Measurements from ENCODE around the gene LCP1. TPM values are rescaled to one million over a fixed set of nuclear protein-coding genes. Genes with fewer than 3 reads are reported as not detected.

LCP1 gene
- total RNA-seq, 1 donor from 2014 or later = 8.4 TPM

DNA sequence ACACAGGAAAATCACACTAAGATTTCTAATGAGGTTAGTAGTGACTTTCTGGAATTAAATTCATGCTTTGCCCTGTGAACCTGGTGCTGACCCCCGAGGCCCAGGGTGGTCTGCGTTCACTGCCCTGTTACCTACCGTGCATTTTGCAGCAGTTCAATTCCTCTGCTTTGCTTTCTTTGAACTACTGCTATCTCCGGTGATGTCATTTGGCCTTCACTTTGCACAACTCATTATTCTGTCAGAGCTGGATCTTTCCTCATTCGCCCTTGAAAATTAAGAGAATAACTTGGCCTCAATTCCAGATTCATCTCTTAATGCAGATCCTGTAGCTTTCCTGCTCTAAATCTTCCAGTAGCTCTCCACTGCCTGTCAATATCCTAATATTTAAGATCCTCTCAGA lies 21.0 kb upstream of the LCP1 start:
- Mint-ChIP-seq H3K4me3 (ENCODE audit: unreplicated experiment) (no peak overlapping the region), H3K27me3 (ENCODE audit: low read depth, unreplicated experiment) (no peaks in the 10 kb centered on the region), H3K27ac (ENCODE audit: unreplicated experiment) (no peak overlapping the region), H3K9me3 (ENCODE audit: unreplicated experiment) (peaks cover 1% of the 10 kb centered on the region), H3K4me1 (ENCODE audit: low read depth, unreplicated experiment) (peaks cover 4% of the 10 kb centered on the region), H3K36me3 (ENCODE audit: low read depth, unreplicated experiment) (no peaks in the 10 kb centered on the region)
- no peaks in the 10 kb centered on the region for H4K20me1 ChIP-seq (ENCODE audit: insufficient read depth, low read length)
- no peaks in the 10 kb centered on the region for H3K79me2 ChIP-seq (ENCODE audit: insufficient read depth, low read length)
- H3K36me3 ChIP-seq (ENCODE audit: insufficient read depth, low read length) = no peaks in the 10 kb centered on the region
- no peaks in the 10 kb centered on the region for H3K9me3 ChIP-seq (ENCODE audit: insufficient read depth, low read depth, low read length)
- FAIRE-seq = no peak
- H3K4me2 ChIP-seq (ENCODE audit: low read length) = no peak overlapping the region
- H3K4me1 ChIP-seq (ENCODE audit: insufficient read depth, low read length) = no peaks in the 10 kb centered on the region
- H3K27me3 ChIP-seq (ENCODE audit: insufficient read depth, low read length) = no peaks in the 10 kb centered on the region
- no peak overlapping the region for H3K9ac ChIP-seq (ENCODE audit: low read length)
- H3K4me3 ChIP-seq (ENCODE audit: insufficient read depth, low read depth, low read length) = no peak overlapping the region
- H2AFZ ChIP-seq (ENCODE audit: low read depth, low read length) = no peak overlapping the region
- DNase-seq (ENCODE audit: low read depth) = no peak
- no peak for TF ChIP-seq EZH2 (IDR thresholded peaks at IDR 0.05; ENCODE audit: insufficient read depth, low read length)
- TF ChIP-seq, protein P1, sequence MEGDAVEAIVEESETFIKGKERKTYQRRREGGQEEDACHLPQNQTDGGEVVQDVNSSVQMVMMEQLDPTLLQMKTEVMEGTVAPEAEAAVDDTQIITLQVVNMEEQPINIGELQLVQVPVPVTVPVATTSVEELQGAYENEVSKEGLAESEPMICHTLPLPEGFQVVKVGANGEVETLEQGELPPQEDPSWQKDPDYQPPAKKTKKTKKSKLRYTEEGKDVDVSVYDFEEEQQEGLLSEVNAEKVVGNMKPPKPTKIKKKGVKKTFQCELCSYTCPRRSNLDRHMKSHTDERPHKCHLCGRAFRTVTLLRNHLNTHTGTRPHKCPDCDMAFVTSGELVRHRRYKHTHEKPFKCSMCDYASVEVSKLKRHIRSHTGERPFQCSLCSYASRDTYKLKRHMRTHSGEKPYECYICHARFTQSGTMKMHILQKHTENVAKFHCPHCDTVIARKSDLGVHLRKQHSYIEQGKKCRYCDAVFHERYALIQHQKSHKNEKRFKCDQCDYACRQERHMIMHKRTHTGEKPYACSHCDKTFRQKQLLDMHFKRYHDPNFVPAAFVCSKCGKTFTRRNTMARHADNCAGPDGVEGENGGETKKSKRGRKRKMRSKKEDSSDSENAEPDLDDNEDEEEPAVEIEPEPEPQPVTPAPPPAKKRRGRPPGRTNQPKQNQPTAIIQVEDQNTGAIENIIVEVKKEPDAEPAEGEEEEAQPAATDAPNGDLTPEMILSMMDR (IDR thresholded peaks at IDR 0.05; ENCODE audit: insufficient read depth, low read depth, low read length) = no peak
- no peak overlapping the region for H3K27ac ChIP-seq (ENCODE audit: low read depth, low read length)

DNA sequence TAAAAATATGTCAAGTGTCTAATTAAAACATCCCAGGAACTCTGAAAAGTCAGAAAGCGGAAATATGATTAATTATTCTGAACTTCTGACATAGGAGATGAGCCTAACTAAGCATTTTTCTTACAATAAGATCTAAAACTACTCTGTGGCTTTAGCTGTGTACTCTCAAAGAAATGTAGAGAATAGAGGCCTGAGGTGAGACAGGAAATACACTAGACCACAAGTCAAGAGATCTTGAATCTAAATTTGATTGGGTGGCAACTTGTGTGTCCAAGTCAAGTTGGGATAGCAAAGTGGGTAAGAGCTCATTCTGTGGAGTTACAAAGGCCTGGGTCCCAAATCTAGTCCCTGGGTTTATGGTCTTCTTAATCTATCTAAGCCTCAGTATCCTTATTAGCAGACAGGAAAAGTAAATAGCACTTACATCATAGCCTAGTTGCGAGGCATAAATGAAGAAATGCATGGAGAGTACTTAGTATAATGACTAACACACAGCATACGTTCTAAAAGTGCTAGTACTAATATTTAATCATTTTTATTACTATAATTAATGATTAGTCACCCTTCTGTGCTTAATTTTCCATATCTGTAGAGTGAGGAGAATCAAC lies 20.3 kb upstream of the LCP1 start:
- Histone ChIP-seq H3K4me3 (ENCODE audit: insufficient read depth, low read depth, low read length) (no peak overlapping the region), H3K4me2 (ENCODE audit: low read length) (no peak overlapping the region), H3K9me3 (ENCODE audit: insufficient read depth, low read depth, low read length) (no peaks in the 10 kb centered on the region), H3K27me3 (ENCODE audit: insufficient read depth, low read length) (no peaks in the 10 kb centered on the region), H3K27ac (ENCODE audit: low read depth, low read length) (no peak overlapping the region), H3K9ac (ENCODE audit: low read length) (no peak overlapping the region), H3K4me1 (ENCODE audit: insufficient read depth, low read length) (no peaks in the 10 kb centered on the region), H3K79me2 (ENCODE audit: insufficient read depth, low read length) (no peaks in the 10 kb centered on the region), H3K36me3 (ENCODE audit: insufficient read depth, low read length) (no peaks in the 10 kb centered on the region), H4K20me1 (ENCODE audit: insufficient read depth, low read length) (no peaks in the 10 kb centered on the region), H2AFZ (ENCODE audit: low read depth, low read length) (no peak overlapping the region)
- Mint-ChIP-seq H3K9me3 (ENCODE audit: unreplicated experiment) (peaks cover 1% of the 10 kb centered on the region), H3K27ac (ENCODE audit: unreplicated experiment) (no peak overlapping the region), H3K4me3 (ENCODE audit: unreplicated experiment) (no peak overlapping the region), H3K4me1 (ENCODE audit: low read depth, unreplicated experiment) (peaks cover 4% of the 10 kb centered on the region), H3K36me3 (ENCODE audit: low read depth, unreplicated experiment) (no peaks in the 10 kb centered on the region), H3K27me3 (ENCODE audit: low read depth, unreplicated experiment) (no peaks in the 10 kb centered on the region)
- FAIRE-seq (no peak), DNase-seq (ENCODE audit: low read depth) (no peak)
- TF ChIP-seq, protein P1 (IDR thresholded peaks at IDR 0.05; ENCODE audit: insufficient read depth, low read depth, low read length) = no peak
- TF ChIP-seq EZH2 (IDR thresholded peaks at IDR 0.05; ENCODE audit: insufficient read depth, low read length) = no peak

DNA sequence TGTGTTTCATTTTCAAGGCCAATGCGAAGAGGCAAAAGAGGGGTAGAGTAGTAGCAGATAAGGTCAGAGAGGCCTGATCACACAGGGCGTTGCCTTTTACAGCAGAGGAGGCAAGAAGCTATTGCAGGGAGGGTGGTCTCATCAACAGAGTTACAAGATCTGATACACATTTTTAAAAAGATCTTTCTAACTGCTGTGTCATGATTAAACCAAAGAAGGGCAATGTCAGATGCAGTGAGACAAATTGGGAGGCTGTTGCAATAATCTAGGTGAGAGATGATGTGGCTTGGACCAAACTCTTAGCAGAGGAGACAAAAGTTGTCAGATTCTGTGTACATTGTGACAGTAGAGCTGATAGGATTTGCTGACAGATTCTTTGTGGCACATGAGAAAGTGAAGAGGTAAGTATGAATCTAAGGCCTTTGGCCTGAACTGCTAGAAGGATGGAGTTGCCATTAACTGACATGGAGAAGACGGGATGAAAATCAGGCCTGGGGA lies 16.8 kb upstream of the LCP1 start:
- H3K4me3 Mint-ChIP-seq (ENCODE audit: unreplicated experiment) = no peak overlapping the region
- no peak overlapping the region for H3K27ac Mint-ChIP-seq (ENCODE audit: unreplicated experiment)
- Histone ChIP-seq H3K27me3 (ENCODE audit: insufficient read depth, low read length) (no peaks in the 10 kb centered on the region), H2AFZ (ENCODE audit: low read depth, low read length) (no peak overlapping the region), H3K9me3 (ENCODE audit: insufficient read depth, low read depth, low read length) (no peaks in the 10 kb centered on the region), H3K9ac (ENCODE audit: low read length) (no peak overlapping the region), H4K20me1 (ENCODE audit: insufficient read depth, low read length) (no peaks in the 10 kb centered on the region), H3K4me3 (ENCODE audit: insufficient read depth, low read depth, low read length) (no peak overlapping the region), H3K79me2 (ENCODE audit: insufficient read depth, low read length) (no peaks in the 10 kb centered on the region), H3K27ac (ENCODE audit: low read depth, low read length) (no peak overlapping the region), H3K4me2 (ENCODE audit: low read length) (no peak overlapping the region), H3K4me1 (ENCODE audit: insufficient read depth, low read length) (no peaks in the 10 kb centered on the region), H3K36me3 (ENCODE audit: insufficient read depth, low read length) (no peaks in the 10 kb centered on the region)
- TF ChIP-seq, protein P1 (IDR thresholded peaks at IDR 0.05; ENCODE audit: insufficient read depth, low read depth, low read length) = no peak
- TF ChIP-seq EZH2 (IDR thresholded peaks at IDR 0.05; ENCODE audit: insufficient read depth, low read length) = no peak
- H3K9me3 Mint-ChIP-seq (ENCODE audit: unreplicated experiment) = no peaks in the 10 kb centered on the region
- peaks cover 4% of the 10 kb centered on the region for H3K4me1 Mint-ChIP-seq (ENCODE audit: low read depth, unreplicated experiment)
- H3K36me3 Mint-ChIP-seq (ENCODE audit: low read depth, unreplicated experiment) = no peaks in the 10 kb centered on the region
- DNase-seq (ENCODE audit: low read depth) = no peak
- FAIRE-seq = no peak
- no peaks in the 10 kb centered on the region for H3K27me3 Mint-ChIP-seq (ENCODE audit: low read depth, unreplicated experiment)
